Activated B cell treated with CpG ODN at 0.5 μM for 24 hours (primary cell): ENCODE data around the gene SPPL2A. TPM values are rescaled to one million over a fixed set of nuclear protein-coding genes. Genes with fewer than 3 reads are reported as not detected.

Experiments
- ATAC-seq: fragments of 200-7000 bp; cut with Tn5 transposase; one replicate; pipeline ENCODE4 v1.10.0; 2021; ENCODE audit warnings: low read depth, mild to moderate bottlenecking, moderate library complexity
- CTCF ChIA-PET: fragments of 350-600 bp; sonication (Branson Sonifier 250); formaldehyde crosslinking; loops from one replicate; lab custom pipeline; 2021; ENCODE audit warnings: antibody characterized with exemption; lab: Charles Lee
- POLR2A ChIA-PET: fragments of 350-600 bp; sonication (Branson Sonifier 250); formaldehyde crosslinking; loops from one replicate; lab custom pipeline; 2021; ENCODE audit warnings: antibody characterized with exemption; lab: Charles Lee
- DNase-seq: peaks from one replicate; pipeline ENCODE4 v3.0.0; 2022
- H3K27ac Mint-ChIP-seq: one replicate; pipeline ENCODE4 v1.8.0; 2020; ENCODE audit warnings: mixed read lengths
- H3K27me3 Mint-ChIP-seq: one replicate; pipeline ENCODE4 v1.8.0; 2021; ENCODE audit warnings: mixed read lengths
- H3K36me3 Mint-ChIP-seq: one replicate; pipeline ENCODE4 v1.8.0; 2021; ENCODE audit warnings: low read depth, mixed read lengths
- H3K4me1 Mint-ChIP-seq: one replicate; pipeline ENCODE4 v1.8.0; 2021; ENCODE audit warnings: mixed read lengths
- H3K4me3 Mint-ChIP-seq: one replicate; pipeline ENCODE4 v1.8.0; 2020; ENCODE audit warnings: mild to moderate bottlenecking, mixed read lengths
- H3K9me3 Mint-ChIP-seq: one replicate; pipeline ENCODE4 v1.8.0; 2020; ENCODE audit warnings: mixed read lengths
- CTCF ChIP-seq: fragments of 200-600 bp; IDR thresholded peaks from one replicate; pipeline ENCODE4 v1.8.0; 2022; ENCODE audit warnings: antibody characterized with exemption, mild to moderate bottlenecking
- intact Hi-C: fragments of 100-400 bp; cut with micrococcal nuclease; formaldehyde crosslinking; loops from one replicate; pipeline ENCODE4 v1.15.1; 2024
- total RNA-seq: library from RNA; stranded (reverse); gene quantifications from 2 replicates; pipeline ENCODE4 v1.2.3, GENCODE V29; 2022

Gene SPPL2A
- total RNA-seq, 1 donor from 2014 or later = 85.3 TPM

GRCh38 chr15:50687302-50687902 lies 78.1 kb downstream of the SPPL2A start:
- intact Hi-C loops = loop anchor here (1.0 to 2.0 kb wide), 6 partner anchors 78 to 1877 kb away; partner anchors contain the start of genes CEP152, DTWD1, FAM227B and GABPB1
- POLR2A ChIA-PET = interaction anchor here (1.1 to 2.2 kb wide), 4 partner anchors 77 to 332 kb away, joined by 3 to 10 read pairs (median 8); partner anchors contain the start of gene GABPB1
- no peaks in the 10 kb centered on the region for H3K27me3 Mint-ChIP-seq
- TF ChIP-seq CTCF = no peak
- CTCF ChIA-PET = no interaction called here
- H3K27ac Mint-ChIP-seq = peak overlapping the region; percentile 92
- peak overlapping the region; percentile 99 for H3K4me3 Mint-ChIP-seq
- no peaks in the 10 kb centered on the region for H3K9me3 Mint-ChIP-seq
- no peak for DNase-seq
- peaks cover 53% of the 10 kb centered on the region for H3K4me1 Mint-ChIP-seq
- H3K36me3 Mint-ChIP-seq = peaks cover 31% of the 10 kb centered on the region
- no peak for ATAC-seq

GRCh38 chr15:50686469-50687301 lies 78.8 kb downstream of the SPPL2A start, which contains the start of gene TRPM7:
Gene TRPM7, minus strand, starts transcription at chr15:50686797. Its CDS starts 264 bp downstream, at chr15:50686533.
- Mint-ChIP-seq H3K36me3 (peaks cover 35% of the 10 kb centered on the region), H3K4me1 (peaks cover 58% of the 10 kb centered on the region), H3K4me3 (peak within 1 kb of the TSS; percentile 99), H3K27me3 (no peaks in the 10 kb centered on the region), H3K9me3 (no peaks in the 10 kb centered on the region), H3K27ac (peak within 1 kb of the TSS; percentile 92)
- CTCF ChIA-PET = no interaction called here
- TF ChIP-seq CTCF = no peak
- DNase-seq (peak; percentile 92), ATAC-seq (peak; percentile 80)
- POLR2A ChIA-PET = interaction anchor here (0.6 to 2.2 kb wide), 10 partner anchors 11 to 1809 kb away, joined by 3 to 10 read pairs (median 4); partner anchors contain the start of genes AP4E1, EID1, GABPB1 and USP8
- intact Hi-C loops = loop anchor here (1.0 to 2.0 kb wide), 8 partner anchors 11 to 1876 kb away; partner anchors contain the start of genes AP4E1, CEP152, DTWD1 and FAM227B

- peaks cover 64% of the 10 kb centered on the region for H3K4me1 Mint-ChIP-seq
- peak; percentile 61 for ATAC-seq
- TF ChIP-seq CTCF = no peak
- H3K27me3 Mint-ChIP-seq = no peaks in the 10 kb centered on the region
- H3K4me3 Mint-ChIP-seq = peak overlapping the region; percentile 99
- peaks cover 41% of the 10 kb centered on the region for H3K36me3 Mint-ChIP-seq
- no peak for DNase-seq
- ChIA-PET POLR2A (interaction anchor here (0.6 to 2.2 kb wide), 10 partner anchors 10 to 1808 kb away, joined by 3 to 10 read pairs (median 4); partner anchors contain the start of genes AP4E1, EID1, GABPB1 and USP8), CTCF (no interaction called here)
- intact Hi-C loops = loop anchor here (1.0 to 2.0 kb wide), 6 partner anchors 11 to 1875 kb away; partner anchors contain the start of genes AP4E1, CEP152, DTWD1 and FAM227B
- no peaks in the 10 kb centered on the region for H3K9me3 Mint-ChIP-seq
- peak overlapping the region; percentile 92 for H3K27ac Mint-ChIP-seq
Measured at GRCh38 chr15:50685976-50686468, 79.5 kb downstream of the SPPL2A start.

GRCh38 chr15:50685191-50685975 lies 80.1 kb downstream of the SPPL2A start:
- Mint-ChIP-seq H3K4me1 (peaks cover 69% of the 10 kb centered on the region), H3K4me3 (peak overlapping the region; percentile 99), H3K9me3 (no peaks in the 10 kb centered on the region), H3K27me3 (no peaks in the 10 kb centered on the region), H3K36me3 (peaks cover 41% of the 10 kb centered on the region), H3K27ac (peak overlapping the region; percentile 92)
- no peak for DNase-seq
- ChIA-PET CTCF (interaction anchor here (0.6 kb wide), 1 partner anchor 191 kb away, joined by 3 read pairs; no protein-coding TSS in a partner anchor), POLR2A (interaction anchor here (0.7 to 2.2 kb wide), 7 partner anchors 9 to 1808 kb away, joined by 3 to 10 read pairs (median 3); partner anchors contain the start of genes EID1, GABPB1 and USP8)
- ATAC-seq = no peak
- intact Hi-C loops = no loop called here
- no peak for TF ChIP-seq CTCF
